Prostate gland (tissue), 2 donors: ENCODE measurements around the gene WNK1.

Experiments used
- POLR2A ChIP-seq: fragments of 450-650 bp; IDR thresholded peaks from one replicate; pipeline ENCODE4 v1.6.1; 2016; ENCODE audit warnings: antibody characterized with exemption, mild to moderate bottlenecking
- TF ChIP-seq, protein P1 (sequence below), 4 experiments: fragments of 200-600 bp in 2 of 4; fragments of 450-650 bp in 2 of 4; sonication (generic) in 2 of 4; IDR thresholded peaks; 1 replicate in 3 of 4; 2 replicates in 1 of 4; pipeline ENCODE4 v1.5.1; 2016 to 2019; ENCODE audit warnings: antibody characterized with exemption in 4 of 4, mild to moderate bottlenecking in 2 of 4, moderate library complexity in 2 of 4

DNA sequence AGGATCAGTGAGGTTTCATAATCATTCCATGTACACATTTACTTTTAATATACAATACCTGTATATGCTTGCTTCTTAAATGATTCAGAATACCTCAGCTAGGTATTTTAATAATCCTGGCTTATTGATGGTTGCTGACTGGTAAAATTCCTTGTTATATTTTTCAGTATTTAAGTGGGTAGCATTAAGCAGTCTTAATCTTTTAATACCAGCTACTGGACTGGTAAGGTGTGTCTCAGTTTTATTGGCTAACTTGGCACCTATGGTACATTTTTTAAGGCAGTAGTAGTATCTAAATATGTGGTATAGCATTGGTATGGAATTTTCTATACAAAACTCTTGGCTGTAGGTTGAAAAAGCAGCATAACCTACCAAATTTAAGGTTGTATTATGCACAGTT lies 100.5 kb downstream of the WNK1 start:
- TF ChIP-seq, protein P1, sequence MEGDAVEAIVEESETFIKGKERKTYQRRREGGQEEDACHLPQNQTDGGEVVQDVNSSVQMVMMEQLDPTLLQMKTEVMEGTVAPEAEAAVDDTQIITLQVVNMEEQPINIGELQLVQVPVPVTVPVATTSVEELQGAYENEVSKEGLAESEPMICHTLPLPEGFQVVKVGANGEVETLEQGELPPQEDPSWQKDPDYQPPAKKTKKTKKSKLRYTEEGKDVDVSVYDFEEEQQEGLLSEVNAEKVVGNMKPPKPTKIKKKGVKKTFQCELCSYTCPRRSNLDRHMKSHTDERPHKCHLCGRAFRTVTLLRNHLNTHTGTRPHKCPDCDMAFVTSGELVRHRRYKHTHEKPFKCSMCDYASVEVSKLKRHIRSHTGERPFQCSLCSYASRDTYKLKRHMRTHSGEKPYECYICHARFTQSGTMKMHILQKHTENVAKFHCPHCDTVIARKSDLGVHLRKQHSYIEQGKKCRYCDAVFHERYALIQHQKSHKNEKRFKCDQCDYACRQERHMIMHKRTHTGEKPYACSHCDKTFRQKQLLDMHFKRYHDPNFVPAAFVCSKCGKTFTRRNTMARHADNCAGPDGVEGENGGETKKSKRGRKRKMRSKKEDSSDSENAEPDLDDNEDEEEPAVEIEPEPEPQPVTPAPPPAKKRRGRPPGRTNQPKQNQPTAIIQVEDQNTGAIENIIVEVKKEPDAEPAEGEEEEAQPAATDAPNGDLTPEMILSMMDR (IDR thresholded peaks at IDR 0.05) = no peak
- no peak for TF ChIP-seq POLR2A
